CD4-positive, alpha-beta memory T cell (primary cell): Measurements from ENCODE around the gene ENPP3. TPM values are rescaled to one million over a fixed set of nuclear protein-coding genes. Genes with fewer than 3 reads are reported as not detected.

ENCODE experiments used
- CTCF ChIA-PET: fragments of 350-600 bp; sonication (Branson Sonifier 250); formaldehyde crosslinking; loops from one replicate; lab custom pipeline; 2021; ENCODE audit warnings: inconsistent platforms; ENCODE audit not compliant: partially characterized antibody; lab: Charles Lee
- POLR2A ChIA-PET: fragments of 350-600 bp; sonication (Branson Sonifier 250); formaldehyde crosslinking; loops from one replicate; lab custom pipeline; 2021; ENCODE audit not compliant: partially characterized antibody; lab: Charles Lee
- DNase-seq, 5 donors: peaks; one replicate each; pipeline versions ENCODE4 v3.0.0 to v3.0.0-alpha.2; 2020 to 2022; ENCODE audit warnings: mixed read lengths in 1 of 5
- H3K27ac ChIP-seq: one replicate; pipeline ENCODE4 v1.7.0; 2013; ENCODE audit warnings: low read depth, low read length
- H3K27me3 ChIP-seq: 2 replicates; pipeline ENCODE4 v1.7.0; 2013; ENCODE audit warnings: mild to moderate bottlenecking, low read length, moderate library complexity; ENCODE audit not compliant: insufficient read depth
- H3K36me3 ChIP-seq: 2 replicates; pipeline ENCODE4 v1.7.0; 2013; ENCODE audit warnings: mild to moderate bottlenecking, low read length, moderate library complexity; ENCODE audit not compliant: insufficient read depth
- H3K4me1 ChIP-seq: 2 replicates; pipeline ENCODE4 v1.7.0; 2013; ENCODE audit warnings: mild to moderate bottlenecking, low read length, moderate library complexity; ENCODE audit not compliant: insufficient read depth
- H3K4me3 ChIP-seq, 2 donors: one replicate each; pipeline ENCODE4 v1.7.0; 2013; ENCODE audit warnings: low read length in 2 of 2, mild to moderate bottlenecking in 1 of 2
- H3K9me3 ChIP-seq, 2 donors: one replicate each; pipeline ENCODE4 v1.7.0; 2013; ENCODE audit warnings: low read length in 2 of 2, control low read depth in 1 of 2; ENCODE audit not compliant: control insufficient read depth in 1 of 2
- H3K27ac Mint-ChIP-seq, 7 donors: one replicate each; pipeline ENCODE4 v1.8.0; 2020 to 2021; ENCODE audit warnings: mixed read lengths in 7 of 7, mild to moderate bottlenecking in 6 of 7, inconsistent platforms in 3 of 7, moderate library complexity in 3 of 7
- H3K27me3 Mint-ChIP-seq, 2 donors: one replicate each; pipeline ENCODE4 v1.8.0; 2020 to 2021; ENCODE audit warnings: mixed read lengths in 2 of 2
- H3K36me3 Mint-ChIP-seq, 2 donors: one replicate each; pipeline ENCODE4 v1.8.0; 2020 to 2021; ENCODE audit warnings: mixed read lengths in 2 of 2, inconsistent platforms in 1 of 2, mild to moderate bottlenecking in 1 of 2
- H3K4me1 Mint-ChIP-seq, 4 donors: one replicate each; pipeline ENCODE4 v1.8.0; 2020 to 2021; ENCODE audit warnings: mixed read lengths in 4 of 4, mild to moderate bottlenecking in 1 of 4
- H3K4me3 Mint-ChIP-seq, 8 donors: one replicate each; pipeline ENCODE4 v1.8.0; 2020 to 2021; ENCODE audit warnings: mixed read lengths in 8 of 8, mild to moderate bottlenecking in 7 of 8, moderate library complexity in 6 of 8, inconsistent platforms in 3 of 8
- H3K9me3 Mint-ChIP-seq, 8 donors: one replicate each; pipeline ENCODE4 v1.8.0; 2020 to 2021; ENCODE audit warnings: mixed read lengths in 8 of 8, mild to moderate bottlenecking in 5 of 8, inconsistent platforms in 3 of 8, moderate library complexity in 1 of 8
- intact Hi-C: fragments of 100-400 bp; cut with micrococcal nuclease; formaldehyde crosslinking; loops from one replicate; pipeline ENCODE4 v1.15.1; 2023
- polyA plus RNA-seq, 2 donors: library from polyadenylated mRNA; unstranded; fragments of 300-500 nt; fragmentation: Illumina TruSeq; gene quantifications; one replicate each; pipeline ENCODE4 v1.2.3, GENCODE V29; 2021
- total RNA-seq, 2 experiments: library from RNA; stranded (reverse); gene quantifications; one replicate each; pipeline ENCODE4 v1.2.3, GENCODE V29; 2021

ENPP3 gene
- total and polyA plus RNA-seq, 4 experiments from 2014 or later: 0.15 to 0.79 (median 0.28) TPM

DNA sequence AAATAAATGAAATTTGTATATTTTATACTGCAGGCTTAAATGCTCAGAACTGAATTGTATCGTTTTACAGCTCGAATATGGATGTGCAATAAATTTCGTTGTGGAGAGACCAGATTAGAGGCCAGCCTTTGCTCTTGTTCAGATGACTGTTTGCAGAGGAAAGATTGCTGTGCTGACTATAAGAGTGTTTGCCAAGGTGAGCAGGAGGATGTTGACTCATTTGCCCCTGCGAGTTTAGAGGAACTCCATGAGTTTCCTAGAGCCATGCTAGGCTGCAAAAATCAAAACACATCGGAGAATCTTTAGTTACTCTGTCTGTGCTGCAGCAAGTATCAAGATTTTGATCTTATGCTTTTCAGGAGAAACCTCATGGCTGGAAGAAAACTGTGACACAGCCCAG is 15.4 kb downstream of the ENPP3 start:
- no peak overlapping the region for H3K27ac Mint-ChIP-seq
- peaks cover 2 to 3% of the 10 kb centered on the region in 2 donors for H3K27me3 Mint-ChIP-seq
- no peak overlapping the region for H3K4me3 Mint-ChIP-seq
- Histone ChIP-seq H3K36me3 (no peaks in the 10 kb centered on the region), H3K27ac (no peak overlapping the region), H3K4me1 (no peaks in the 10 kb centered on the region), H3K27me3 (no peaks in the 10 kb centered on the region), H3K4me3 (no peak overlapping the region), H3K9me3 (no peaks in the 10 kb centered on the region)
- POLR2A ChIA-PET: no interaction called here
- CTCF ChIA-PET: no interaction called here
- peaks cover 0 to 2% (median 0%) of the 10 kb centered on the region in 8 donors for H3K9me3 Mint-ChIP-seq
- no peaks in the 10 kb centered on the region for H3K4me1 Mint-ChIP-seq
- peaks cover 0 to 5% of the 10 kb centered on the region in 2 donors for H3K36me3 Mint-ChIP-seq
- DNase-seq: no peak
- intact Hi-C loops: no loop called here

DNA sequence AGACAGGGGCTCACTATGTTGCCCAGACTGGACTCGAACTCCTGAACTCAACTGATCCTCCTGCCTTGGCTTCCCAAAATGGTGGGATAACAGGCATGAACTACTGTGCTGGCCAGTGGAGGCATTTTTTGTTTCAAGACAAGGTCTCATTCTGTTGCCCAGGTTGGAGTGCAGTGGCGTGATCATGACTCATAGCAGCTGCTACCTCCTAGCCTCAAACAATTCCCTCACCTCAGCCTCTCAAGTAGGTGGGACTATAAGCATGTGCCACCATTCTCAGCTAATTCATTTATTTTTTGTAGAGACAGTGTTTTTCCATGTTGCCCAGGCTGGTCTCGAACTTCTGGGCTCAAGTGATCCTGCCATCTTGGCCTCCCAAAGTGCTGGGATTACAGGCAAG is 17.2 kb downstream of the ENPP3 start:
- POLR2A ChIA-PET: no interaction called here
- Mint-ChIP-seq H3K4me3 (no peak overlapping the region), H3K27me3 (peaks cover 2 to 3% of the 10 kb centered on the region in 2 donors), H3K27ac (no peak overlapping the region), H3K36me3 (peaks cover 0 to 5% of the 10 kb centered on the region in 2 donors), H3K4me1 (no peaks in the 10 kb centered on the region), H3K9me3 (peaks cover 0 to 2% (median 0%) of the 10 kb centered on the region in 8 donors)
- H3K4me1 ChIP-seq: no peaks in the 10 kb centered on the region
- no peak overlapping the region for H3K27ac ChIP-seq
- no peaks in the 10 kb centered on the region for H3K36me3 ChIP-seq
- H3K9me3 ChIP-seq: no peaks in the 10 kb centered on the region
- intact Hi-C loops: no loop called here
- no peak overlapping the region for H3K4me3 ChIP-seq
- DNase-seq: no peak
- CTCF ChIA-PET: interaction anchor here (1.1 to 2.1 kb wide), 3 partner anchors 14 to 783 kb away, joined by 3 to 8 read pairs (median 3); partner anchors contain the start of gene MED23
- H3K27me3 ChIP-seq: no peaks in the 10 kb centered on the region

- Histone ChIP-seq H3K27ac (no peak overlapping the region), H3K36me3 (no peaks in the 10 kb centered on the region), H3K9me3 (no peaks in the 10 kb centered on the region), H3K4me1 (no peaks in the 10 kb centered on the region), H3K27me3 (no peaks in the 10 kb centered on the region), H3K4me3 (no peak overlapping the region)
- Mint-ChIP-seq H3K27me3 (peaks cover 0 to 3% of the 10 kb centered on the region in 2 donors), H3K4me1 (no peaks in the 10 kb centered on the region), H3K9me3 (peaks cover 0 to 2% (median 0%) of the 10 kb centered on the region in 8 donors), H3K4me3 (no peak overlapping the region), H3K27ac (no peak overlapping the region), H3K36me3 (peaks cover 0 to 5% of the 10 kb centered on the region in 2 donors)
- ChIA-PET CTCF (interaction anchor here (1.3 to 2.1 kb wide), 2 partner anchors 27 to 784 kb away, joined by 3 to 8 read pairs; partner anchors contain the start of gene MED23), POLR2A (no interaction called here)
- intact Hi-C loops: no loop called here
- no peak for DNase-seq
Observed at GRCh38 chr6:131655387-131655786, 18.3 kb downstream of the ENPP3 start.

- Mint-ChIP-seq H3K27me3 (peaks cover 0 to 3% of the 10 kb centered on the region in 2 donors), H3K27ac (no peak overlapping the region), H3K9me3 (peaks cover 0 to 2% (median 0%) of the 10 kb centered on the region in 8 donors), H3K36me3 (peaks cover 0 to 5% of the 10 kb centered on the region in 2 donors), H3K4me1 (no peaks in the 10 kb centered on the region), H3K4me3 (no peak overlapping the region)
- Histone ChIP-seq H3K4me3 (no peak overlapping the region), H3K27ac (no peak overlapping the region), H3K27me3 (no peaks in the 10 kb centered on the region), H3K9me3 (no peaks in the 10 kb centered on the region), H3K4me1 (no peaks in the 10 kb centered on the region), H3K36me3 (no peaks in the 10 kb centered on the region)
- intact Hi-C loops: no loop called here
- no peak for DNase-seq
- POLR2A ChIA-PET: no interaction called here
- CTCF ChIA-PET: interaction anchor here (2.1 kb wide), 1 partner anchor 28 kb away, joined by 8 read pairs; the partner anchor contains the start of gene MED23
Observed at GRCh38 chr6:131655951-131656350, 18.8 kb downstream of the ENPP3 start.

- Mint-ChIP-seq H3K27me3 (peaks cover 0 to 3% of the 10 kb centered on the region in 2 donors), H3K4me1 (no peaks in the 10 kb centered on the region), H3K4me3 (no peak overlapping the region), H3K27ac (no peak overlapping the region), H3K36me3 (peaks cover 0 to 5% of the 10 kb centered on the region in 2 donors), H3K9me3 (peaks cover 0 to 2% (median 0%) of the 10 kb centered on the region in 8 donors)
- intact Hi-C loops: no loop called here
- no peaks in the 10 kb centered on the region for H3K9me3 ChIP-seq
- no peak for DNase-seq
- H3K27me3 ChIP-seq: no peaks in the 10 kb centered on the region
- no peaks in the 10 kb centered on the region for H3K4me1 ChIP-seq
- CTCF ChIA-PET: no interaction called here
- no peaks in the 10 kb centered on the region for H3K36me3 ChIP-seq
- H3K4me3 ChIP-seq: no peak overlapping the region
- POLR2A ChIA-PET: no interaction called here
- no peak overlapping the region for H3K27ac ChIP-seq
Observed at GRCh38 chr6:131656667-131657066, 19.6 kb downstream of the ENPP3 start.

- Mint-ChIP-seq H3K4me3 (no peak overlapping the region), H3K9me3 (peaks cover 0 to 2% (median 0%) of the 10 kb centered on the region in 8 donors), H3K4me1 (no peaks in the 10 kb centered on the region), H3K36me3 (peaks cover 0 to 5% of the 10 kb centered on the region in 2 donors), H3K27me3 (peaks cover 0 to 3% of the 10 kb centered on the region in 2 donors), H3K27ac (no peak overlapping the region)
- H3K27ac ChIP-seq: no peak overlapping the region
- no peaks in the 10 kb centered on the region for H3K9me3 ChIP-seq
- H3K4me1 ChIP-seq: no peaks in the 10 kb centered on the region
- POLR2A ChIA-PET: no interaction called here
- no peaks in the 10 kb centered on the region for H3K36me3 ChIP-seq
- H3K27me3 ChIP-seq: no peaks in the 10 kb centered on the region
- intact Hi-C loops: no loop called here
- no peak for DNase-seq
- H3K4me3 ChIP-seq: no peak overlapping the region
- CTCF ChIA-PET: no interaction called here
Observed at GRCh38 chr6:131657222-131657621, 20.1 kb downstream of the ENPP3 start.

GRCh38 chr6:131657630-131658111 is 20.6 kb downstream of the ENPP3 start:
- no peak overlapping the region for H3K27ac ChIP-seq
- CTCF ChIA-PET: no interaction called here

More at GRCh38 chr6:131657630-131658111, 20.6 kb downstream of the ENPP3 start:
- Mint-ChIP-seq H3K27me3 (peaks cover 0 to 3% of the 10 kb centered on the region in 2 donors), H3K4me3 (no peak overlapping the region), H3K36me3 (peaks cover 0 to under 1% of the 10 kb centered on the region in 2 donors), H3K4me1 (no peaks in the 10 kb centered on the region), H3K9me3 (peaks cover 0 to 2% (median 0%) of the 10 kb centered on the region in 8 donors), H3K27ac (no peak overlapping the region)
- intact Hi-C loops: no loop called here
- no peak for DNase-seq
- Histone ChIP-seq H3K36me3 (no peaks in the 10 kb centered on the region), H3K4me1 (no peaks in the 10 kb centered on the region), H3K4me3 (no peak overlapping the region), H3K27me3 (no peaks in the 10 kb centered on the region), H3K9me3 (no peaks in the 10 kb centered on the region)
- POLR2A ChIA-PET: no interaction called here
